ENCODE results near the gene OR10H5.
A peak's percentile ranks its signal among the peaks of the same experiment; 100 is the strongest.
"Not testable (repeated sequence)": the region's sequence is repeated elsewhere in the genome, so short reads cannot be mapped to it uniquely, and the experiment has no call there.

Gene OR10H5

DNA sequence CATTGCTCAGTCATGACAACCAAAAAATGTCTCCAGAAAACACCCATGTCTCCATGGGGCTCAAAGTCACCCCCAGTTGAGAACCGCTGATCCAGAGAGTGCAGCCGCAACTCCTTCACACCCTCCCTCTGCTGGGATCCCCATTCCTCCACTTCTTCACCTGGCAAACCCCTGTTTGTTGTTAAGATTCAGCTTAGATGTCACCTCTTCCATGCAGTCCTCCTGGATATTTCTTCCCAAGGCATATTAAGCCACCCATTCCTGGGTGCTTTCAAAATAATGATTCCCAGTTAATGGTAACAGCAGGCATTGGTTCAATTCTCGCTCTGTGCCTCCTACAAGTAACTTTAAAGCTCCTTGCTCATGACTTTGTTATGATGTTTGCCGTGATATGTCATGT, 24.0 kb downstream of the OR10H5 start:
- DNase-seq (ENCODE audit: low read depth in 2 of 2) = no peak

DNA sequence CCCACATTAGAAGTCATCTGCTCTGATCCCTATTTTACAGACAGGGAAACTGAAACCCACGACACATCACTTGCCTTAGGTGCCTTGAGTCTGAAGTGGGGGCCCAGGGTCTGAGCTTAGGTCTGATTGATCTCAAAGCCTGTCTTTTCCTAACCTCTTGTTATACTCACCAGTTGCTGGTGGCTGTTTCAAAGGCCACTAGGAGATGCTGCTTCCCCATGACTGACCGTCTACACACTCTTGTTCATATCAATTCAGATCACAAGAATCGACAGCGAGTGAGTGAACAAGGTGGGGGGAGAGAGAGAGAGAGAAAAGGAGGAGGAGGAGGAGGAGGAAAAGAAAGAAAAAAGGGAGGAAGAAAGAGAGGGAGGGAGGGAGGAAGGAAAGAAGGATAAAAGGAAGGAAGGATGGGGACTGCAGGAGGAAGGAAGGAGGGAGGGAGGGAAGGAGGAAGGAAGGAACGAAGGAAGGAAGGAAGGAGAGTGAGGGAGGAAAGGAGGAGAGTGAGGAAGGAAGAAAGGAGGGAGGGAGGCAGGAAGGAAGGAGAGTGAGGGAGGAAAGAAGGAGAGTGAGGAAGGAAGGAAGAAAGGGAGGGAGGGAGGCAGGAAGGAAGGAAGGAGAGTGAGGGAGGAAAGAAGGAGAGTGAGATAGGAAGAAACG, 24.7 kb downstream of the OR10H5 start:
- no peak for DNase-seq (ENCODE audit: low read depth in 2 of 2)

DNA sequence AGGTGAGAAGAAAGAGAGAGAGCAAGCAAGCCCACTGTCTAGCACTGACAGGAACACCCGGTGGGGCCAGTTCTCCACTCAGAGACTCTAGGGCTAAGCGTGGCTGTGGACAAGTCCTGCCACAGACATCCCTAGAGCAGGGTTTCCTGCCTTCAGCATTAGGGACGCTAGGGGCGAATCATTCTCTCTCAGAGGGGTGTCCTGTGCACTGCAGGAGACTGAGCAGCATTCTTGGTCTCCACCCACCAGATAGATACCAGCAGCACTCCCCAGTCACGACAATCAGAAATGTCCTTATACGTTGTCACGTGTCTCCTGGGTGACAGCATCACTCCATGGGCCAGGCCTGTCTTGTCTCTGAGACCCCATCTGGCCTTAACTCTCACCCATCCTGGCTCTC, 26.5 kb downstream of the OR10H5 start:
- DNase-seq (ENCODE audit: low read depth in 2 of 2) = no peak

DNA sequence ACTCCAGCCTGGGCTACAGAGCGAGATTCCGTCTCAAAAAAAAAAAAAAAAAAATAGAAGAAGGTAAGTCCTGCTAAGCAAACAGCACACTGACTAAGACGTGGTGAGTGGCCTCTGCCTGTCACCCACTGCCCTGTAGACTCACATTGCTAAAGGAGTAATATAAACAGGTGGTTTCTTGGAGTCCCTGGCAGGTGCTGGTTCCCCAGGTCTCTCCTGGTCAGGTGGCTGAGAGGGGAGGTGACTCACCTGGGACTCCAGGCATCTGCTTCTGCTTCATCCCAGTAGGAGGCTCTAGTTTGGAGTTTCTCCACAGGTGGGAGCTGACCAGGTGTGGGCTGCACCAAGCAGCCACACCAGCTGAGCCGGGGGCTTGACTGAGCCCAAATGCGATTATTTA, 27.8 kb downstream of the OR10H5 start, which contains the start of gene OR10H1:
Gene OR10H1 (minus strand): TSS at position 359 of the 400 bp plus-strand sequence. CDS start 7,627 bp downstream, outside the sequence.
- no peak for DNase-seq (ENCODE audit: low read depth in 2 of 2)

DNA sequence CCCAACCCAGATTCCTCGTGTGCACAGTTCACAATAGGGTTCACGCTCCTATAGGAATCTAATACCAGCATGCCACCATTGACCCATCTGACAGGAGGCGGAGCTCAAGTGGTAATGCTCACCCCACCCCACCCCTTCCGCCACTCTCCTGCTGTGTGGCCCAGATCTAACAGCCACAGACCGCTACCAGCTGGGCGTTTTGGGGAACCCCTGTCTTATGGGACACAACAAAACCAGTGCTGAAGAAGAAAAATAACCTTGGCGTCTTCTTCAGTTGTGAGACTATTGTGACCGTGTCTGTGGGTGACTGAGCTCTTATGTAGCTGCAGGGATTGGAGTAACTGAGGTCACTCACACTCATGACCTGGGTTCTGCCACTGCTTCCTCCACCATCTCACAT, 33.2 kb downstream of the OR10H5 start:
- no peak for DNase-seq (ENCODE audit: low read depth in 2 of 2)

DNA sequence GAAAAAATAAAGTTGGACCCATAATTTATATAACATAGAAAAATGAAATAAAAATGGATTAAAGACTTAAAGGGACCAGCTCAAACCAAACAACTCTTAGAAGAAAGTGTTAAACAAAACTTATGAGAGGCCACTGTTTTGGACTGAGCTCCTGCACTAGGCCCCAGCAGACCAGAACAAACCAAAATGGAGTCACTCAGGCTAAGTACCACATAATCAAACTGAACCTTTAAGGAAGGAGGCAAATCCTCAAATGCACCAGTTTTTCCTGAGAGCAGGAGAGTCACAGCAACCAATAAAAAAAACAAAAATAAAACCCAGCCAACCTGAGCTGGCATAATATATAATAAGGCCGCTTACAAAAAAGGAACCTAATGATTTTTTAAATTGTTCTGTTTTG, 38.3 kb downstream of the OR10H5 start:
- no peak for DNase-seq (ENCODE audit: low read depth in 2 of 2)

DNA sequence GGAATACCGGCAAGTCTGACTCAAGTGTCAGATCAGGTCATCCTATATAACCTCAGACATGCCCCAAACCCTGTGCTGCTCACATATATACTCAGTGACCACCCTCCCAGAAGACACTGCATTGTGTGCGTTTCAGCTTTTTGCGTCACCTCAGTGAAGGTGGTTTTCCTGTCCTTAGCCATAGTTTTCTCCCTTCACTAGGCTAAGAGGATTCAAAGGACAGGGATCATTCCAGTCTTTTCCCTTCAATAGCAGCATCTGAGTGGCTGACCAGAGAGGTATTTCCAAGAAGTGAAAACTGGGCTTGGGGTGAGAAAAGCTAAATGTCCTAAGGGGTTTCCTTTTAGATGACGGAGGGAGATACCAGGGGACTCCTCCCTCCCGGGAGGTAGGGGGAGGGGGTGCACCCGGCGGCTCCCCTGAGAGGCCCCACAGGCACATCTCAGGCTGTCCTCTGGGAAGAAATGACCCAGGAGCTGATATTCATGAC, 40.7 kb downstream of the OR10H5 start:
- DNase-seq (ENCODE audit: low read depth in 2 of 2) = no peak

DNA sequence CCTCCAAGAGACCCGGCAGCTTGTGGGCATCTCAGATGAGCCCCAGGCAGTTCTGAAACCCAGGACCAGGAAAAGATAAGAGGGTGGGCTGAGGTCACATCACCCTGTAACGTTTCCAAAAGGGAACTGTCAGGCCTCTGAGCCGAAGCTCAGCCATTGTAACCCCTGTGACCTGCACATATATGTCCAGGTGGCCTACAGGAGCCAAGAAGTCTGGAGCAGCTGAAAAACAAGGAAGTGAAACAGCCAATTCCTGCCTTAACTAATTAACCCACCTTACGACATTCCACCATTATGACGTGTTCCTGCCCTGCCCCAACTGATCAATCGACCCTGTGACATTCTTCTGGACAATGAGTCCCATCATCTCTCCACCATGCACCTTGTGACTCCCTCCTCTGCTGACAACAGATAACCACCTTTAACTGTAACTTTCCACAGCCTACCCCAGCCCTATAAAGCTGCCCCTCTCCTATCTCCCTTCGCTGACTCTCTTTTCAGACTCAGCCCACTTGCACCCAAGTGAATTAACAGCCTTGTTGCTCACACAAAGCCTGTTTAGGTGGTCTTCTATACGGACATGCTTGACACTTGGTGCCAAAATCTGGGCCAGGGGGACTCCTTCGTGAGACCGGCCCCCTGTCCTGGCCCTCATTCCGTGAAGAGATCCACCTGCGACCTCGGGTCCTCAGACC, 41.3 kb downstream of the OR10H5 start:
- not testable (repeated sequence) for DNase-seq (ENCODE audit: low read depth in 2 of 2)

DNA sequence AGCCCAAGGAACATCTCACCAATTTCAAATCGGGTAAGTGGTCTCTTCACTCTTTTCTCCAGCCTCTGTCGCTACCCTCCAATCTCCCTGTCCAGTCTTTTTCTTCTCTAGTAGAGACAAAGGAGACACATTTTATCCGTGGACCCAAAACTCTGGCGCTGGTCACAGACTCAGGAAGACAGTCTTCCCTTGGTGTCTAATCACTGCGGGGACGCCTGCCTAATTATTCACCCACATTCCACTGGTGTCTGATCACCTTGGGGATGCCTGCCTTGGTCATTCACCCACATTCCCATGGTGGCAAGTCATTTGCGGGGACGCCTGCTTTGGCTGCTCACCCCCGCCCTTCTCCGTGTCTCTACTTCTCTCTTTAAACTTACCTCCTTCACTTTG, 41.8 kb downstream of the OR10H5 start:
- DNase-seq (ENCODE audit: low read depth in 2 of 2) = no peak

DNA sequence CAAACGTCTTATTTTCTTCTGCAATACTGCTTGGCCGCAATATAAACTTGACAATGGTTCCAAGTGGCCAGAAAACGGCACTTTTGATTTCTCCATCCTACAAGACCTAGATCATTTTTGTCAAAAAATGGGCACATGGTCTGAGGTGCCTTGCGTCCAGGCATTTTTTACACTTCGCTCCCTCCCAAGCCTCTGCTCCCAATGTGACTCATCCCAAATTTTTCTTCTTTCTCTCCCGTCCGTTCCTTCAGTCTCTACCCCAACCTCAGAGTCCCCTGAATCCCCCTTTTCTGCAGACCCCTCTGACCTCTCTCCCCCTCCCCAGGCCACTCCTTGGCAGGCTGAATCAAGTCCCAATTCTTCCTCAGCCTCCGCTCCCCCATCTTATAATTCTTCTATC, 42.3 kb downstream of the OR10H5 start:
- DNase-seq (ENCODE audit: low read depth in 2 of 2) = no peak

DNA sequence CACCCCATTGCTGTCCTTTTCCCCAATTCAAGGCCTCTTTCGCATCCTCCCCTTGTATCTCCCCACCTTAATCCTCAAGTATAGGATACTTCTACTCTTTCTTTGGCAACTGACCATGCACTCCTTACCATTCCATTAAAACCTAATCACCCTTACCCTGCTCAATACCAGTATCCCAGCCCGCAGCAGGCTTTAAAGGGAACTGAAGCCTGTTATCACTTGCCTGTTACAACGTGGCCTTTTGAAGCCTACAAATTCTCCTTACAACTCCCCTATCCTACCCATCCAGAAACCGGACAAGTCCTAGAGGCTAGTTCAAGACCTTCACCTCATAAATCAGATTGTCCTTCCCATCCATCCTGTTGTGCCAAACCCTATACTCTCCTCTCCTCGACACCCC, 44.2 kb downstream of the OR10H5 start:
- no peak for DNase-seq (ENCODE audit: low read depth in 2 of 2)

DNA sequence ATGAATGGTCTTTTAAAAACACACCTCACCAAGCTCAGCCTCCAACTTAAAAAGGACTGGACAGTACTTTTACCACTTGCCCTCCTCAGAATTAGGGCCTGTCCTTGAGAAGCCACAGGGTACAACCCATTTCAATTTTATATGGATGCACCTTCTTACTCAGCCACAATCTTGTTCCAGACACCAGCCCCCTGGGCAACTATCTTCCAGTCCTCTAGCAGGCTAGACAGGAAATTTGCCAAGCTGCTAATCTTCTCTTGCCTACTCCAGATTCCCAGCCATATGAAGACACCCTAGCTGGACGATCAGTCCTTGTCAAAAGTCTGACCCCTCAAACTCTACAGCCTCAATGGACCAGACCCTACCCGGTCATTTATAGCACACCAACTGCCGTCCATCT, 46.8 kb downstream of the OR10H5 start:
- not testable (repeated sequence) for DNase-seq (ENCODE audit: low read depth in 2 of 2)

DNA sequence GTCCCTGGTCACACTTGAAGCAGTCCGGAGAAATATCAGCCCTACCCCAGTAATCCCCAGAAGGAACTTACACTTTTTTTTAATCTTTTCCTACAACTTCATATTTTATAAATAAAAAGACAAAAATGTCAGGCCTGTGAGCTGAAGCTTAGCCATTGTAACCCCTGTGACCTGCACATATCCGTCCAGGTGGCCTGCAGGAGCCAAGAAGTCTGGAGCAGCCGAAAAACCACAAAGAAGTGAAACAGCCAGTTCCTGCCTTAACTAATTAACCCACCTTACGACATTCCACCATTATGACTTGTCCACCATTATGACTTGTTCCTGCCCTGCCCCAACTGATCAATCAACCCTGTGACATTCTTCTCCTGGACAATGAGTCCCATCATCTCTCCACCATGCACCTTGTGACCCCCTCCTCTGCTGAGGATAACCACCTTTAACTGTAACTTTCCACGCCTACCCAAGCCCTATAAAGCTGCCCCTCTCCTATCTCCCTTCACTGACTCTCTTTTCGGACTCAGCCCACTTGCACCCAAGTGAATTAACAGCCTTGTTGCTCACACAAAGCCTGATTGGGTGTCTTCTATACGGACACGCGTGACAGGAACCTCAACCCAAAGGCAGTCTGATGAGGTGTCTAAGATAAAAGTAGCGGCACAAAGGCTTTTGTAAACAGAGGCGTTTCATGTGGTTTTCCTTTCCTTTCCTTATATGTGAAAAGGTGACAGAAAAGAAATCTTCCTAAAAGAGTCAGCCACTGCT, 48.3 kb downstream of the OR10H5 start:
- DNase-seq (ENCODE audit: low read depth in 2 of 2) = not testable (repeated sequence)

DNA sequence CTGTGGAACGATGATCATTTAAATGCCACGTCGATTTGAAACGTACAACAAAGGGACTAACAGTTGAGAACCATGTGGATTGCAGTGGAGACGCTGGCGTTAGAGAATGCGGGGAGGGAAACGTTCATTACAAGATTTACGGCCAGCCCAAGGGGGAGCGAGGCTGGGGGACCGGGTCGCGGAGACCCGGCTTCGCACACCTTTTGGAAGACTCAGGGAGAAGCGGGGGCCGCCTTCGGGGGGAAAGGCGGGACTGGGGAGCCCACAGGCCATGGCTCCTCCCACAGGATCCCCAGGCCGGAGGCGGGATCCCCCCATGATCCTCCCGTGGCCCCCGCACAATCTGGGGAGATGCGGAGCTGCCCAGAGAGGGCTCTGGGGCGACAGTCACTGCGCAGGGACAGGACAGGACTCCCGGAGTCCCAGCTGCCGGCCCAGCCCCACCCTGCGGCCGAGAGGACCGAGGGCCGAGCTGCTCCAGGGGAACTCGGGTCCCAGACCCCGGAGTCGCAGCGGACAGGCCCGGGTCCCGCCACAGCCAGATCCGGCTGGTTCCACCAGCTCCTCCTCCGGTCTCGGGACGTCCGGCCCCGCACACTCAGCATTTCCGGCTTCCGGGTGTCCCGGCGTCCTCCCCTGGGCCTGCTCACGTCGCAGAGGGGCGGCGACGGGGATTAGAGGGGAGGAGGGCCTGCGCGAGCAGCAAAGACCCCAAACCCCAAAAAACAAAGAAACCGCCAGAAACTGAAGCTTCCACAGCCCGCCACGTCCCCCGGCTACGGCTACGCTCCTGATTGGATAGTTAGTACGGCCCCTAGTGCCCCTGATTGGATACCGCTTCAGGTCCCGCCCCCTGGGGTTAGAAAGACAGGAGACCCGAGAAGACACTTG, 49.1 kb downstream of the OR10H5 start:
- DNase-seq (ENCODE audit: low read depth in 2 of 2) = peak; percentile 91 to 95

DNA sequence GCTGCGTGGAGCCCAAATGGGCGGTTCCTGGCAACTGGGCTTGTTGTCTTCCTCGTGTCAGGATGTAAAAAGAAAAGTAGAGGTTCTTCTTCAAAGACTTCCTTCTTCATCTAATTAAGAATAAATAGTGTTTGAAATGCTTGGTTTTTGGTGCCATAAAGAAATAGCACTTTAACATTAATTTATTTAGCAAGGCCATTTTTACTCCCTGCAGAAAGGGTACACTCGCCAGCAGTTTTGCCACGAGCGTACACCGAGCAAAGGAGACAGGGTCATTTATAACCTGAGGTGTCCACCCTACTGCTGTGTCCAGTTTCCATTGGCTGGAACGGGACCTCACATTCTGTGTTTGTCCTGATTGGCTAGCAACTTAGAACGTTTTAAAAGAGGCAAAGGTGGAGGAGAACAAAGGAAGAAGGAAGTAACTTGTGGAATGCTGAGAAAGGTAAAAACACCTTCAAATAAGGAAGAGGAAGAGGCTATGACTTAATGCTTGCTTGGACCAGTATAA, 49.8 kb downstream of the OR10H5 start:
- peak in 1 of 2 donors; percentile 3 for DNase-seq (ENCODE audit: low read depth in 2 of 2)

DNA sequence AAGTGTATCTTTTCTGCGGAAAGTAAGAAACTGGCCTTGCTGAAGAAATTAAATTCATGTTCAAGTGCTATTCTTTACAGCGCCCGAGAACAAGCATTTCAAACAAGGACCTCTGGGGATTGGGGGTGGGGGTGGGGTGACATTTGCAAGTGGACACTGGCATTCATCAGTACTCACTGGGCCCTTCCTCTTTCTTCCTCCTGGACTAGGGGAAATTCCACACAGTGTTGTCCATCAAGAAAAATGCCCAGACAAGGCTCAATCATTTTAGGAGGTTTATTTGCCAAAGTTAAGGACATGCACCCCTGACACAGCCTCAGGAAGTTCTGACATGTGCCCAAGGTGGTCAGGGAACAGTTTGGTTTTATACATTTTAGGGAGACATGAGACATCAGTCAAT, 50.9 kb downstream of the OR10H5 start:
- no peak for DNase-seq (ENCODE audit: low read depth in 2 of 2)

DNA sequence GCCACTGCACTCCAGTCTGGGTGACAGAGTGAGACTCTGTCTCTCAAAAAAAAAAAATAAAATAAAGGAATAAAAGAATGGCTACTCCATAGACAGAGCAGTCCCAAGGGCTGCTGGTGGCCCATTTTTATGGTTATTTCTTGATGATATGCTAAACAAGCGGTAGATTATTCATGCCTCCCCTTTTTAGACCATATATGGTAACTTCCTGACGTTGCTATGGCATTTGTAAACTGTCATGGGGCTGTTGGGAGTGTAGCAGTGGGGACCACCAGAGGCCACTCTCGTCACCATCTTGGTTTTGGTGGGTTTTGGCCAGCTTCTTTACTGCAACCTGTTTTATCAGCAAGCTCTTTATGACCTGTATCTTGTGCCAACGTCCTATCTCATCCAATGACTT, 52.4 kb downstream of the OR10H5 start:
- not testable (repeated sequence) for DNase-seq (ENCODE audit: low read depth in 2 of 2)

DNA sequence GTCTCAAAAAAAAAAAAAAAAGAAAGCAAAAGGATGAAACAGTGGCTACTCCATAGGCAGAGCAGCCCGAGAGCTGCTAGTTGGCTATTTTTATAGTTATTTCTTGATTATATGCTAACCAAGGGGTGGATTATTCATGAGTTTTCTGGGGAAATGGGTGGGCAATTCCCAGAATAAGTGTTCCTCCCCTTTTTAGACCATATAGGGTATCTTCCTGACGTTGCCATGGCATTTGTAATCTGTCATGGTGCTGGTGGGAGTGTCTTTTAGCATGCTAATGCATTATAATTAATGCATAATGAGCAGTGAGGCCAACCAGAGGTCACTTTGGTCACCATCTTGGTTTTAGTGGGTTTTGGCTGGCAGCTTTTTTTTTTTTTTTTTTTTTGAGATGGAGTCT, 53.4 kb downstream of the OR10H5 start:
- no peak for DNase-seq (ENCODE audit: low read depth in 2 of 2)

DNA sequence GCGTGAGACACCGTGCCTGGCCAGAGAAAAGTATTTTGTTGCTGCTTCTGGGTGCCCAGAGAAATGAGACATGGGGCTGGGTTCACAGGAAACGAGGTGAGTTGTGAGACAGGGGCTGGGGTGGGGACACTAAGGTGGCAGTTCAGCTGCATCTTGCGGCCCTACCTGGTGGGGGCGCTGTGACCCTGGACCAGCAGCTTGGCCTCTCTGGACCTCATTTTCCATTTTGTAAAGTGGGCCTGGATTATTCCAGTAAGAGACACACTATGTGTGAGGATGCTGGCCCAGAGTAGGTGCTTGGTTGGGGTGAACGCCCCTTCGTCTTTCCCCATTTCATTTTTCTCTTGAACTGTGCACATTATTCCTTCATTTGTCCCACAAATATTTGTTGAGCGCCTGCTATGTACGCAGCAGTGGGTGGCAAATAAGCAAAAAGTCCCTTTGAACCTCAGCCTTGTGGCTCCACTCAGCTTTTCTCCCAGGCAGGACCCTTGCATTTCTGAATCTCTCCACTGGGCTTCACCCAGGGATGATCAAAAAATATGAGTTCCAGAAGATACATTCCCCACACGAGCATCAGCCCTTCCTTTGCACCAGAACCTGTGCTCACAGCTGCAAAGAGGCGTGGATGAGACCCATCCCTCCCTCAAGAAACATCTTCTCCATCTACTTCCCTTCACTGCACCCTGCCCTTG, 54.6 kb downstream of the OR10H5 start:
- DNase-seq (ENCODE audit: low read depth in 2 of 2) = peak in 1 of 2 donors; percentile 4

DNA sequence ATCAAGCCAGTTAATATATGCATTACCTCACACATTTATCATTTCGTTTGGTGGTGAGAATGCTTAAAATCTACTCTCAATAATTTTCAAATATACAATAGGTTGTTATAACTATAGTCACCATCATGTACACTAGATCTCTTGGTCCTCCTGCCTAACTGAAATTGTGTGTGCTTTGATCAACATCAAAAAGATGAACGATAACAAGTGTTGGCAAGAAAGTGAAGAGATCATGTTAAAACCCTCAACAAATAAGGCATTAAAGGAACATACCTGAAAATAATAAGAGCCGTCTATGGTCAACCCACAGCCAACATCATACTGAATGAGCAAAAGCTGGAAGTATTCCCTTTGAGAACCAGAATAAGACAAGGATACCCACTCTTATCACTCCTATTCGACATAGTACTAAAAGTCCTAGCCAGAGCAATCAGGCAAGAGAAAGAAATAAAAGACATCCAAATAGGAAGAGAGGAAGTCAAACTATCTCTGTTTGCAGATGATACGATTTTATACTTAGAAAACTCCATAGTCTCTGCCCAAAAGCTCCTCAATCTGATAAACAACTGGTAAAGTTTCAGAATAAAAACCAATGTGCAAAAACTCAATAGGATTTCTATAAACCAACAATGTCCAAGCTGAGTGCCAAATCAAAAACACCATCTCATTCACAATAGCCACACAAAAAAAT, 55.9 kb downstream of the OR10H5 start:
- DNase-seq (ENCODE audit: low read depth in 2 of 2) = no peak
